Left hindlimb (tissue), 1 donor: ENCODE measurements around the gene DCTN2.
A peak's percentile ranks its signal among the peaks of the same experiment; 100 is the strongest.
"Not testable (repeated sequence)": the region's sequence is repeated elsewhere in the genome, so short reads cannot be mapped to it uniquely, and the experiment has no call there.

Experiments
- DNase-seq: peaks from one replicate; pipeline ENCODE4 v3.0.0-alpha.2; 2018

DCTN2 gene

GRCh38 chr12:57546438-57547287, at the start of gene DCTN2:
DCTN2 (minus strand) TSS chr12:57547192; CDS start chr12:57547063, 129 bp downstream.
- DNase-seq: peak; percentile 98

GRCh38 chr12:57593187-57593586, 46.2 kb upstream of the DCTN2 start:
- DNase-seq: no peak

- no peak for DNase-seq
Observed at GRCh38 chr12:57592551-57593165, 45.7 kb upstream of the DCTN2 start.

GRCh38 chr12:57591782-57592325, 44.9 kb upstream of the DCTN2 start:
- DNase-seq: no peak

GRCh38 chr12:57590864-57591781, 44.1 kb upstream of the DCTN2 start, which contains the start of gene PIP4K2C:
PIP4K2C (plus strand) TSS chr12:57591192; CDS start chr12:57591290, 98 bp downstream.
- peak; percentile 67 for DNase-seq

GRCh38 chr12:57590479-57590863, 43.5 kb upstream of the DCTN2 start:
- DNase-seq: no peak

- not testable (repeated sequence) for DNase-seq
Observed at GRCh38 chr12:57588951-57589610, 42.1 kb upstream of the DCTN2 start.

- no peak for DNase-seq
Observed at GRCh38 chr12:57586832-57587429, 39.9 kb upstream of the DCTN2 start.

- DNase-seq: no peak
Observed at GRCh38 chr12:57586128-57586527, 39.1 kb upstream of the DCTN2 start.

GRCh38 chr12:57585156-57585555, 38.2 kb upstream of the DCTN2 start:
- no peak for DNase-seq

- no peak for DNase-seq
Observed at GRCh38 chr12:57584690-57585089, 37.7 kb upstream of the DCTN2 start.

- DNase-seq: no peak
Observed at GRCh38 chr12:57584050-57584449, 37.1 kb upstream of the DCTN2 start.

GRCh38 chr12:57583008-57583831, 36.2 kb upstream of the DCTN2 start:
- peak; percentile 62 for DNase-seq

GRCh38 chr12:57582440-57582839, 35.4 kb upstream of the DCTN2 start:
- no peak for DNase-seq

- no peak for DNase-seq
Observed at GRCh38 chr12:57581802-57582201, 34.8 kb upstream of the DCTN2 start.

GRCh38 chr12:57580466-57580795, 33.4 kb upstream of the DCTN2 start:
- DNase-seq: no peak

GRCh38 chr12:57579677-57580465, 32.9 kb upstream of the DCTN2 start:
- no peak for DNase-seq

GRCh38 chr12:57579011-57579410, 32.0 kb upstream of the DCTN2 start:
- no peak for DNase-seq

- no peak for DNase-seq
Observed at GRCh38 chr12:57577981-57578758, 31.2 kb upstream of the DCTN2 start.
